Measurements from ENCODE around the gene ALDH16A1. TPM values are rescaled to one million over a fixed set of nuclear protein-coding genes. Genes with fewer than 3 reads are reported as not detected.

The ALDH16A1 gene
- total RNA-seq, 1 donor from 2014 or later: 26.4 TPM

DNA sequence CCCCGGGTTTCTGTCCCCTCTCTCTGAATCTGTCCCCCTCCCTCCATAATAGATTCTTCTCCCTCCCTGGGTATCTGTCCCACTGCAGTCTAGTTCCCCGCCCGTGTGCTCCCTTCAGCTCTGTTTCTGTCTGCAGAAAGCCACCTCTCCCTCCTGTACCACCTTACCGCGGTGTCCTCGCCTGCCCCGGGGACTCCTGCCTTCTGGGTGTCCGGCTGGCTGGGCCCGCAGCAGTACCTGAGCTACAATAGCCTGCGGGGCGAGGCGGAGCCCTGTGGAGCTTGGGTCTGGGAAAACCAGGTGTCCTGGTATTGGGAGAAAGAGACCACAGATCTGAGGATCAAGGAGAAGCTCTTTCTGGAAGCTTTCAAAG is 60.7 kb downstream of the ALDH16A1 start:
- peak overlapping the region; percentile 71 for H3K4me3 Mint-ChIP-seq (ENCODE audit: low read depth)
- H3K27me3 Mint-ChIP-seq (ENCODE audit: low read depth): peaks cover 19% of the 10 kb centered on the region
- intact Hi-C loops (cut with micrococcal nuclease): no loop called here
- H3K9me3 Mint-ChIP-seq: no peaks in the 10 kb centered on the region
- DNase-seq (ENCODE audit: low spot score): no peak
- H3K27ac Mint-ChIP-seq: peak overlapping the region; percentile 63
- H3K4me1 Mint-ChIP-seq (ENCODE audit: low read depth): peaks cover 20% of the 10 kb centered on the region
- no peaks in the 10 kb centered on the region for H3K36me3 Mint-ChIP-seq (ENCODE audit: low read depth)

DNA sequence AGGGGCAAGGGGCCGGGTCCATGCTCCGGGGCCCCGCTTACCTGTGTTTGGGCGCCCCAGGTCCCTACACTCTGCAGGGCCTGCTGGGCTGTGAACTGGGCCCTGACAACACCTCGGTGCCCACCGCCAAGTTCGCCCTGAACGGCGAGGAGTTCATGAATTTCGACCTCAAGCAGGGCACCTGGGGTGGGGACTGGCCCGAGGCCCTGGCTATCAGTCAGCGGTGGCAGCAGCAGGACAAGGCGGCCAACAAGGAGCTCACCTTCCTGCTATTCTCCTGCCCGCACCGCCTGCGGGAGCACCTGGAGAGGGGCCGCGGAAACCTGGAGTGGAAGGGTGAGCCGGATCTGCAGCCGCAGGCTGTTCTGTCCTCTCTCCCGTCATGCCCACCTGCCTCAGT is 61.1 kb downstream of the ALDH16A1 start:
- Mint-ChIP-seq H3K27ac (no peak overlapping the region), H3K4me3 (ENCODE audit: low read depth) (peak overlapping the region; percentile 71), H3K4me1 (ENCODE audit: low read depth) (peaks cover 20% of the 10 kb centered on the region), H3K9me3 (no peaks in the 10 kb centered on the region), H3K36me3 (ENCODE audit: low read depth) (no peaks in the 10 kb centered on the region), H3K27me3 (ENCODE audit: low read depth) (peaks cover 21% of the 10 kb centered on the region)
- no peak for DNase-seq (ENCODE audit: low spot score)
- intact Hi-C loops (cut with micrococcal nuclease): no loop called here

DNA sequence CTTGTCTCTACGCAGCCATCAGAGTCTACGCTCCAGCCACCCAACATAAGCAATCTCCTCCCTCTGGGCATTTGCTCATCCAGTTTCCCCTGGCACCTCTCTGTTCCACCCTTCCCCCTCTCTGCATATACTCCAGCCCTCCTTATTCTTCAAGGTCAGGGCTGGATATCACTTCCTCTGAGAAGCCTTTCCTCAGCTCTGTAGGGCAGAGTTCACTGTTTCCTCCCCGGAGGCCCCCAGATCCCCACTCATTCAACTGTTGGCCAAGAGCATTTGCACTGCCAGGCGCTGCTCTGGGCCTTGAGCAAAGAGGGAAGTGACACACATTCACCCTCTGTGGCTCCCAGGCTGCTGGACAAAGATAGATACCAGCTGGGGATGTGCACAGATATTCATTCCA is 62.7 kb downstream of the ALDH16A1 start:
- Mint-ChIP-seq H3K4me1 (ENCODE audit: low read depth) (peaks cover 20% of the 10 kb centered on the region), H3K27me3 (ENCODE audit: low read depth) (peaks cover 26% of the 10 kb centered on the region), H3K36me3 (ENCODE audit: low read depth) (no peaks in the 10 kb centered on the region), H3K9me3 (no peaks in the 10 kb centered on the region), H3K27ac (no peak overlapping the region), H3K4me3 (ENCODE audit: low read depth) (no peak overlapping the region)
- no peak for DNase-seq (ENCODE audit: low spot score)
- intact Hi-C loops (cut with micrococcal nuclease): no loop called here

DNA sequence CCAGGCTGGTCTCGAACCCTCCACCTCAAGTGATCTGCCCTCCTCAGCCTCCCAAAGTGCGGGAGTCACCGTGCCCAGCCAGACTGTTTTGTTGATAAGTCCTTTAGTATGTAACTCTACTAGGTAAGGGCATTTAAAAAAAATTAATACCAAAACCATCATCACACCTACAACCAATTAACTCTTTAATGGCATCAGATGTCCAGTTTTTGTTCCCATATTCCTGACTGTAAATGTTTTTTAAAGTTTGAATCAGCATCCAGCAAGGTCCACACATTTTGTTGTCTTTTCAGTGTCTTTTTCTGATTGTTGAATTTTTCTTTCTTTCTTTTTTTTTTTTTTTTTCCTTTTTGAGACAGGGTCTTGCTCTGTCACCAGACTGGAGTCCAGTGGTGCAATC is 65.0 kb downstream of the ALDH16A1 start:
- intact Hi-C loops (cut with micrococcal nuclease): no loop called here
- peaks cover 9% of the 10 kb centered on the region for H3K4me1 Mint-ChIP-seq (ENCODE audit: low read depth)
- DNase-seq (ENCODE audit: low spot score): no peak
- H3K4me3 Mint-ChIP-seq (ENCODE audit: low read depth): no peak overlapping the region
- H3K36me3 Mint-ChIP-seq (ENCODE audit: low read depth): no peaks in the 10 kb centered on the region
- no peak overlapping the region for H3K27ac Mint-ChIP-seq
- H3K9me3 Mint-ChIP-seq: no peaks in the 10 kb centered on the region
- peaks cover 16% of the 10 kb centered on the region for H3K27me3 Mint-ChIP-seq (ENCODE audit: low read depth)

Other genes starting within 250 kb of the ALDH16A1 start
- gene SLC6A16, start 128.0 kb upstream of the ALDH16A1 start, total RNA-seq: 1.3 and 2.2 TPM in 2 replicates
- gene CD37, start 117.8 kb upstream of the ALDH16A1 start, total RNA-seq: 141 TPM in 2 replicates
- not detected in 2 replicates for gene TEAD2, start 90.8 kb upstream of the ALDH16A1 start, total RNA-seq
- not detected in 2 replicates for gene DKKL1, start 89.3 kb upstream of the ALDH16A1 start, total RNA-seq
- gene KASH5, start 65.0 kb upstream of the ALDH16A1 start, total RNA-seq: 0.14 and 0.28 TPM in 2 replicates
- not detected in 2 replicates for gene PTH2, start 29.8 kb upstream of the ALDH16A1 start, total RNA-seq
- gene GFY, start 27.8 kb upstream of the ALDH16A1 start, total RNA-seq: not detected in 2 replicates
- gene SLC17A7, start 11.7 kb upstream of the ALDH16A1 start, total RNA-seq: 0.16 TPM in 1 of 2 replicates, not detected in the other
- 136 and 138 TPM in 2 replicates for gene PIH1D1, start 1.4 kb upstream of the ALDH16A1 start, total RNA-seq
- gene FLT3LG, start 21.0 kb downstream of the ALDH16A1 start, total RNA-seq: 49.3 and 57.9 TPM in 2 replicates
- gene RPL13A, start 34.4 kb downstream of the ALDH16A1 start, total RNA-seq: 3,221 and 3,346 TPM in 2 replicates
- 2,145 and 2,173 TPM in 2 replicates for gene RPS11, start 43.2 kb downstream of the ALDH16A1 start, total RNA-seq
- gene FCGRT, start 59.4 kb downstream of the ALDH16A1 start, total RNA-seq: 1.8 and 2.2 TPM in 2 replicates
- gene RCN3, start 74.8 kb downstream of the ALDH16A1 start, total RNA-seq: 3.2 and 3.8 TPM in 2 replicates
- 64.8 and 67.1 TPM in 2 replicates for gene NOSIP, start 127.3 kb downstream of the ALDH16A1 start, total RNA-seq
- gene PRRG2, start 128.1 kb downstream of the ALDH16A1 start, total RNA-seq: 0.83 and 0.84 TPM in 2 replicates
- 34.2 and 34.6 TPM in 2 replicates for gene PRR12, start 138.0 kb downstream of the ALDH16A1 start, total RNA-seq
- gene RRAS, start 186.9 kb downstream of the ALDH16A1 start, total RNA-seq: 4.9 and 6.2 TPM in 2 replicates
- gene SCAF1, start 189.0 kb downstream of the ALDH16A1 start, total RNA-seq: 64.6 and 69.5 TPM in 2 replicates
- gene IRF3, start 212.6 kb downstream of the ALDH16A1 start, total RNA-seq: 135 and 147 TPM in 2 replicates
- gene BCL2L12, start 212.7 kb downstream of the ALDH16A1 start, total RNA-seq: 66.2 and 72.7 TPM in 2 replicates
- gene PRMT1, start 224.0 kb downstream of the ALDH16A1 start, total RNA-seq: 431 TPM in 2 replicates
- gene ADM5, start 236.4 kb downstream of the ALDH16A1 start, total RNA-seq: 7.2 and 7.3 TPM in 2 replicates
- 2.8 and 2.9 TPM in 2 replicates for gene CPT1C, start 237.9 kb downstream of the ALDH16A1 start, total RNA-seq

All from activated T-helper 2 cell treated with anti-CD3 and anti-CD28 coated beads, Interferon-gamma antibody, Interleukin-2, Interleukin-4, amounts not matched to agents 10 μg/mL and 5 μg/mL and 100 μg/mL, durations not matched to agents 14 hours and 24 hours and 36 hours (primary cell).